Stimulated activated naive CD8-positive, alpha-beta T cell treated with anti-CD3 and anti-CD28 coated beads, Interleukin-15, Interleukin-2, amounts not matched to agents 100 ng/mL and 50 ng/mL, for 24 hours (primary cell): ENCODE results near the gene EEPD1.

Source experiments
- H3K27ac Mint-ChIP-seq: one replicate; pipeline ENCODE4 v1.8.0; 2021; ENCODE audit warnings: mild to moderate bottlenecking, mixed read lengths
- H3K27me3 Mint-ChIP-seq: one replicate; pipeline ENCODE4 v1.8.0; 2021; ENCODE audit warnings: mixed read lengths
- H3K36me3 Mint-ChIP-seq: one replicate; pipeline ENCODE4 v1.8.0; 2021; ENCODE audit warnings: low read depth, mixed read lengths
- H3K4me1 Mint-ChIP-seq: one replicate; pipeline ENCODE4 v1.8.0; 2021; ENCODE audit warnings: low read depth, mixed read lengths
- H3K4me3 Mint-ChIP-seq: one replicate; pipeline ENCODE4 v1.8.0; 2021; ENCODE audit warnings: mild to moderate bottlenecking, mixed read lengths
- H3K9me3 Mint-ChIP-seq: one replicate; pipeline ENCODE4 v1.8.0; 2021; ENCODE audit warnings: mixed read lengths

The EEPD1 gene

DNA sequence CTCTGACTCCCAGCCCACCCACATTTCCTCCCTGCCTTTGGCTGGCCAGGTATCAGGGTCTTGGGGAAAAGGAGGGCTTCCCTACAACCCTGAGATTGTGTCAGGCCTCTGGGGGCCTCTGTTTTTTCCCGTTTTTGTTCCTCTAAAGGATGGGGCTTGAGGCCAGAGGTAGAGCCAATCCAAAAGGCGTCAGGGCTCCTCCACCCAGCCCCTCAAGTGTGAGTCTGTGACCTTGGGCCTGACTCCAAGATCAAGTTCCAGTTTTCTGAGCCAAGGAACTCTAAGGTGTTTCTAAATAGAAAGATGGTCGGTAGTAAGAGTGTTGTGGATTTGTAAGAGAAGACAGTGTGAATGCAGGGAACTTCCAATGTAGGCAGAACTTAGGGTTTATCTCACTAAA, 6.6 kb downstream of the EEPD1 start:
- H3K9me3 Mint-ChIP-seq, result no peaks in the 10 kb centered on the region
- peaks cover 7% of the 10 kb centered on the region for H3K4me1 Mint-ChIP-seq
- H3K27ac Mint-ChIP-seq, result no peak overlapping the region
- H3K27me3 Mint-ChIP-seq, result no peaks in the 10 kb centered on the region
- H3K4me3 Mint-ChIP-seq, result no peak overlapping the region
- H3K36me3 Mint-ChIP-seq, result no peaks in the 10 kb centered on the region

DNA sequence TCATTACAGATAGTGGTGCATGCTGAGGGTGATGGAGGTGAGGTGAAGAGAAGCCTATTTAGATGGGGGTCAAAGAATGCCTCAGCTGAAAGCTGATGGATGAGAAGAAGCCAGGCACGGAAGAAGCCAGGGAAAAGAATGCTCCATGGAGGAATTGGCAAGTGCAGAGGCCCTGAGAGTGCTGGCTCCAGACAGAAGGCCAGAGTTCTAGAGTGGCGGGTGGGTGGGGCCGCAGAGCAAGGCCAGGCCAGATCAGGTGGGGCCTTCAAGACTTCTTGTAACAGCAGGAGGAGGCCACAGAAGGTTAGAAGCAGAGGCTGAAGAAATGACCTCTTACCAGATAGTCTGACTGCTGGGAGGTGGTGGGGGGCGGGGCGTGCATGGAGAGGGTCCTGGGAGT, 7.3 kb downstream of the EEPD1 start:
- Mint-ChIP-seq H3K4me3 (no peak overlapping the region), H3K27ac (no peak overlapping the region), H3K4me1 (peaks cover 7% of the 10 kb centered on the region), H3K36me3 (no peaks in the 10 kb centered on the region), H3K27me3 (no peaks in the 10 kb centered on the region), H3K9me3 (no peaks in the 10 kb centered on the region)

DNA sequence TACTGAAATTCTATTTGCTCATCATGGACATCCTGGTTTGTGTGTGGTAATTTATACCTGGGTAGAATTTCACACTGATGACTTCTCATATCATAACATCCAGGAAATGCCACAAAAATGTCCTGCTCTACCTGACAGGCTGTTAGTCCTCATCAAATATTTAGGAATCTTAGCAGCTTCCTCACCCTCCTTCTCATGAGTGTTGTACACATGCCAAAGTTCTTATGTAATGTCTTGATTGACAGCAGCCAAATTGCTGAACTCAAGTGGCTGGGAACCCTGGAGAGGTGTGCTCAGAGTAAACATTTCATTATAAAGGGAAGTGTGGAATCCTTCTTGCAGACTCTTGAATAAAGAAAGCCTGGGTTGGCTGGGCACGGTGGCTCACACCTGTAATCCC, 8.9 kb downstream of the EEPD1 start:
- Mint-ChIP-seq H3K9me3 (no peaks in the 10 kb centered on the region), H3K4me3 (no peak overlapping the region), H3K36me3 (no peaks in the 10 kb centered on the region), H3K27me3 (no peaks in the 10 kb centered on the region), H3K4me1 (no peaks in the 10 kb centered on the region), H3K27ac (no peak overlapping the region)

DNA sequence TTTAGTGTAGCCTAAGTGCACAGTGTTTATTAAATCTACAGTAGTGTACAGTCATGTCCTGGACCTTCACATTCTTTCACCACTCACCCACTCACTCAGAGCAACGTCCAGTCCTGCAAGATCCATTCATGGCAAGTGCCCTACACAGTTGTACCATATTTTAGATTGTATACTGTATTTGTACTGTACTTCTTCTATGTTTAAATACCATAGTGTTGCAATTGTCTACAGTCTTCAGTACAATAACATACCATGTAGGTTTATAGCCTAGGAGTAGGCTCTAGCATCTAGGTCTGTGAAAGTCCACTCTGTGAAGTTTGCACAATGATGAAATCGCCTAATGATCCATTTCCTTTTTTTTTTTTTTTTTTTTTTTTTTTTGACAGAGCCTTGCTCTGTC, 12.0 kb downstream of the EEPD1 start:
- Mint-ChIP-seq H3K27ac (no peak overlapping the region), H3K27me3 (no peaks in the 10 kb centered on the region), H3K36me3 (no peaks in the 10 kb centered on the region), H3K4me1 (no peaks in the 10 kb centered on the region), H3K9me3 (no peaks in the 10 kb centered on the region), H3K4me3 (no peak overlapping the region)

DNA sequence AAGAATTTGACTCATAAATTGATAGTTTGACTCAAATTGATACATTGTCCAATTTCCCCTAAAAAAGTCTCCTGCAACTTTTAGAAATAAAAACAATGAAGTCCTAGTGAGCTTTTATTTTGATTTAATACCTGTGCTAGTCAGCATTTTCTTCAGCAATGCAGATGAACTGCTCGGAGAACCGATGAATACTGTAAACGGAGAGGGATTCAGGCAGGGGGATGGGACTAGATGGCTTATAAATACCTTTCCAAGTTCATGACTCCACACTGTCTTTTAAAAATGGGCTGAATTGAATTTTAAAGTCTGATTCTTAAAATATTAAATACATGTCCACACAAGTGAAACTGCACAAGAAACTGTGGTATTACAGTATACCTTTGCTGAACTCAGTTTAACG, 12.7 kb downstream of the EEPD1 start:
- Mint-ChIP-seq H3K27me3 (no peaks in the 10 kb centered on the region), H3K9me3 (no peaks in the 10 kb centered on the region), H3K27ac (no peak overlapping the region), H3K4me3 (no peak overlapping the region), H3K4me1 (no peaks in the 10 kb centered on the region), H3K36me3 (no peaks in the 10 kb centered on the region)

DNA sequence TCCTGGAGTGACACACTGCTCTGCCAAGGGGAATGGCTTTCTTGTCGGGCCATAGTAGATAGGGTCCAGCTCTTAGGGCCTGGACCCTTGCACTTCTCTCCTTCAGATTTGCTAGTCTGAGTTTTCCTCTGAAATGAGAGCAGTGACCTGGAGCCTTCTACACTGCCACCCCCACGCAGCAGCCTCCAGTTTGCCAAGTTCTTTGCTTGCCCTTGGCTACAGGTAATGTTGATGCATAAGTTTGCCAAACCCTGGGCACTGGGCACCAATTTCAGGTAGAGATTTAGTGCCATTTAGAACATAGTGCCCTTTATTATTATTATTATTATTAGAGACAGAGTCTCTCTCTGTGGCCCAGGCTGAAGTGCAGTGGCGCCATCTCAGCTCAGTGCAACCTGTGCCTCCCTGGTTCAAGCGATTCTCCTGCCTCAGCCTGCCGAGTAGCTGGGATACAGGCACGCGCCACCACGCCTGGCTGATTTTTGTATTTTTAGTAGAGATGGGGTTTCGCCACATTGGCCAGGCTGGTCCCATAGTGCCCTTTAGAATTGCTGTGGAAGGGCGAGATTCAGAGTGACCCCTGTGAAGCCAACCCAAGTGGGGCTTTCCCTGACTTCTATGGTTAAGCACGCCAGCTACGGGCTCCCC, 14.5 kb downstream of the EEPD1 start:
- H3K27me3 Mint-ChIP-seq, result no peaks in the 10 kb centered on the region
- H3K36me3 Mint-ChIP-seq, result no peaks in the 10 kb centered on the region
- no peak overlapping the region for H3K27ac Mint-ChIP-seq
- no peak overlapping the region for H3K4me3 Mint-ChIP-seq
- peaks cover 10% of the 10 kb centered on the region for H3K4me1 Mint-ChIP-seq
- H3K9me3 Mint-ChIP-seq, result no peaks in the 10 kb centered on the region

DNA sequence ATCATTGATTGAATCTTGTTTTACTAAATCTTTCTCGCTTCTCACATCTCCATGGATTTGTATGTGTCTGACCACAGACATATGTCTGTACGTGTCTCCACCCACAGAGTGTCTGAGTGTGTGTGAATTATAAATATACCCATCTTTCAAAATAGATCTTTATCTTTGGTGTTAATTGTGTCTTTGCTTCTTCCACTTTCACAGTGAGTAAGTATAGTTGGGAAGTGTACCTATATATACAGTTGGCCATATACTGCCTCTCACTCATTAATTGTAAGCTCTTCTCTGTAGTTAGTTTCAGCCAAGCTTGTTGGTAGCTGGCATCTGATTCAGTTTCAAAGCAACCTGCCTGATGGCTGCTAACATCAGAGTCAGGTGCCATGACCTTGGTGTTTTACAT, 18.4 kb downstream of the EEPD1 start:
- Mint-ChIP-seq H3K4me1 (peaks cover 10% of the 10 kb centered on the region), H3K4me3 (no peak overlapping the region), H3K36me3 (no peaks in the 10 kb centered on the region), H3K27ac (no peak overlapping the region), H3K9me3 (no peaks in the 10 kb centered on the region), H3K27me3 (no peaks in the 10 kb centered on the region)

DNA sequence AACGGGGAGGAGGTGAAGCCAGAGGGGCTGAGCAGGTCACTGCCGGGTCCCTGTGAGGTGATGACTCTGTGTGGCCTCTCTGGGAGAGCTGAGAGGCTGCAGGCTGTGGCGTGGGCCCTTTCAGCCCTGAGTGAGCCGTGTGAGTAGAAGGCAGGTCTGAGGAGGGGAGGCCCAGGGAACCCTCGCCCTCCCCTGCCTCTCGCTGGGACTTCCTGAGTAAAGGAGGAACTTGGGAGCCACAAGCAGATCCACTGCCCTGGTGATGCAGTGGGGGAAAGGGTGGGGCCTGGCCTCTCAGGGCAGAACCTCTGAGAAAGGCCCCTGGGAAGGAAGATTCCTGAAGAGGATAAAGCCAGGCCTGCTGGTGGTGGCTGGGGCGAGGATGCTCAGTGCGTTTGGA, 22.8 kb downstream of the EEPD1 start:
- H3K4me3 Mint-ChIP-seq, result no peak overlapping the region
- H3K27me3 Mint-ChIP-seq, result no peaks in the 10 kb centered on the region
- H3K4me1 Mint-ChIP-seq, result peaks cover 10% of the 10 kb centered on the region
- H3K36me3 Mint-ChIP-seq, result no peaks in the 10 kb centered on the region
- no peaks in the 10 kb centered on the region for H3K9me3 Mint-ChIP-seq
- no peak overlapping the region for H3K27ac Mint-ChIP-seq

DNA sequence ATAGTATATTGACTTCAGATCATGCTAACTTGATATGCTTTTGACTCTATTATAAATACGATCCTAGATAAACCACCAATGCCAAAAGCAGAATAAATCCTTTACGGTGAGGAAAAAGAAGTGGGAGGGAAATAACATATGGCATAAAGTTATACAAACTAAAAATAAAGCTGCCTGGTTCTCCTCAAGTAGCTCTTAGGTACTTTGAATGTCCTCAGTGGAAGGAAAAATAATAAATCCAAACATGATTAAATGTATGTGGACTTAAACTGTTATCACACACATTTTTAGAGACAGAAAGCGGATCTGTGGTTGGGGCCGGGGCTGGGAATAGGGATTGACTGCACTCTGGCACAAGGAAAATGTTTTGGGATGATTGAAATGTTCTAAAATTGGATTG, 23.6 kb downstream of the EEPD1 start:
- peaks cover 4% of the 10 kb centered on the region for H3K4me1 Mint-ChIP-seq
- H3K4me3 Mint-ChIP-seq, result no peak overlapping the region
- H3K9me3 Mint-ChIP-seq, result no peaks in the 10 kb centered on the region
- H3K27me3 Mint-ChIP-seq, result no peaks in the 10 kb centered on the region
- no peak overlapping the region for H3K27ac Mint-ChIP-seq
- no peaks in the 10 kb centered on the region for H3K36me3 Mint-ChIP-seq

DNA sequence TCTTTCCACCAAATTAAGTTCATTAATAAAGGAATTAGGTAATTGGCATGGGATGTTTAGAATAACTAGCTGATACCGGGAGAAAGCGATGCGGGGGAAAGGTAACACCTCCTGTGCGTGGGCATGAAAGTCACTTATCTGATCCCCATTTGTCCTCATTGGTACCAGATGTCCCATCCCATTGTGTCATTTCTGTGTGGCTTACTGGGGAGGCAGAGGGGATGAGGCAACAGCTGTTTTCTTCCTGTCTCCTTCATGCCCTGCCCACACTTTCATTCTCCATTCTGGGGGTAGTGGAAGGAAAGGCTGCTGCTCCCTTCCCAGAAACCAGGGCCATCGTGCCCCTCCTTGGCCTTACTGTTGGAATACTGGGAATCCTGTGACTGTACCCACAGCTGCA, 27.1 kb downstream of the EEPD1 start:
- Mint-ChIP-seq H3K4me1 (no peaks in the 10 kb centered on the region), H3K27me3 (no peaks in the 10 kb centered on the region), H3K36me3 (no peaks in the 10 kb centered on the region), H3K9me3 (no peaks in the 10 kb centered on the region), H3K4me3 (no peak overlapping the region), H3K27ac (no peak overlapping the region)

DNA sequence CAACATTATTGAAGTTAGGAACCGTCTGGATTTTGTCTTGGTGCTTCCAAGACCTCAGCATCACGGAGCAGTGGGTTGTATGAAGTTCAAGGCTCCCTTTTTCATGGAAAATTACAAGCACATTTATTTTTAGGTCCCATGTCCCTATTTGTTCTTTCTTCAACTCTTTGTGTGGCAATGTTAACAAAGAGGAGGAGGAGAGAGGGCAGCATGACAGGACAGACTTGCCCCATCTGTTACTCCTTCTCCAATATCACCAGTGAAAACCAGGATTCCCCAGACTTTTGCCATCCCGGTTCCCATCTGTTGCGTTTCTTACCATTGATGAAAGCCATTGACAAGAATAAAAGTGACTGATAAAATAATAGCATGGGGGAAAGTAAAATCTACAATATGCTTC, 28.6 kb downstream of the EEPD1 start:
- Mint-ChIP-seq H3K27ac (no peak overlapping the region), H3K4me3 (no peak overlapping the region), H3K27me3 (no peaks in the 10 kb centered on the region), H3K36me3 (no peaks in the 10 kb centered on the region), H3K9me3 (no peaks in the 10 kb centered on the region), H3K4me1 (no peaks in the 10 kb centered on the region)

DNA sequence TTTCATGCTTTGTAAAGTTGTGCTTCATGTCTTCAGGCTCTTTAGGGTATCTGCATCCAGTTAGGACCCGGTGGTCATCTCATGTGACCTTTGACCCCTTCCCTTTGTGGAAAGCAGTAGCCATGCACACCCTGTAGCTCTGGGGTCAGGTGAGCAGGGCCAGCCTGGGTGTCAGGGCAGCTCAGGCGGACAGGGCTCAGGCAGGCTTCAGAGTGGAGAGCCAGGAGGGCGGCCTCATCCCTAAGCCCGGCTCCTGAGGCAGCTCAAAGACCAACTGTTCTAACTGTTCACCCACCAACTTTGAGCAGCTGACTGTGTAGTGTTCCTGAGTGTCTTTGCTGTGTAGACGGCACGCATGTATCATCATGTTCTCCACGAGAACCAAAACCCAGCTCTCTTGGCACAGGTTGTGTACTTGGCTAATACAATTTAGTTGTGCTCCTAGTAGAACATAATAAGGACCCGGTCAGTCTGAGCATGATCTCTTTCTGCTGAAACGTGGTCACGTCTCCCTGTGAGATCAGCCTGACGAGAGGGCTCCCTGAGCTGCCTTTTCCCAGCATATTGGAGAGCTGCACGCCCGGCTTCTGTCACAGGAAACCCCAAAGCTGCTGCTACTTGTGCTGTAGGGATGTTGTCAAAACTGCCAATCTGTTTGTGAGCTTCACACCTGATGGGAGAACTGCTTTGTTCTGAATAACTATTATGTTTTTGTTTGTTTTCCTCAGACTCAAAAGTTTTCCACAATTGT, 30.0 kb downstream of the EEPD1 start:
- Mint-ChIP-seq H3K9me3 (no peaks in the 10 kb centered on the region), H3K27me3 (no peaks in the 10 kb centered on the region), H3K4me1 (no peaks in the 10 kb centered on the region), H3K27ac (no peak overlapping the region), H3K4me3 (no peak overlapping the region), H3K36me3 (no peaks in the 10 kb centered on the region)

DNA sequence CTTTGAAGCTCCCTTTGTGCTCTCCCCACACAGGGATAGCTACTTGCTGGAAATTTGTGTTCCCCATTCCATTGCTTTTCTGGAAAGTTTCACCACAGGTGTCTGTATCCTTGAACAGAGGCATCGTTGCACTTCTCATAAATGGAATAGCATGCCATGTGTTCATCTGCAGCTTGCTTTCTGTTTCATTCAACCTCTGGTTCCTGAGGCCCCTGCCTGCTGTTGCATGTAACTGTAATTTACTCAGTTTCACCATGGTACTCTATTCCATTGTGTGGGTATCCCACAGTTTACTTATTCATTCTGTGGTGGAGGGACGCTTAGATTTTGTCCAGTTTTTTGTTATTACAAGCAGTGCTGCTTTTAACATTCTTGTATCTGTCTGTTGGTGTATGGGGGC, 32.0 kb downstream of the EEPD1 start:
- Mint-ChIP-seq H3K9me3 (no peaks in the 10 kb centered on the region), H3K27me3 (no peaks in the 10 kb centered on the region), H3K4me1 (no peaks in the 10 kb centered on the region)

DNA sequence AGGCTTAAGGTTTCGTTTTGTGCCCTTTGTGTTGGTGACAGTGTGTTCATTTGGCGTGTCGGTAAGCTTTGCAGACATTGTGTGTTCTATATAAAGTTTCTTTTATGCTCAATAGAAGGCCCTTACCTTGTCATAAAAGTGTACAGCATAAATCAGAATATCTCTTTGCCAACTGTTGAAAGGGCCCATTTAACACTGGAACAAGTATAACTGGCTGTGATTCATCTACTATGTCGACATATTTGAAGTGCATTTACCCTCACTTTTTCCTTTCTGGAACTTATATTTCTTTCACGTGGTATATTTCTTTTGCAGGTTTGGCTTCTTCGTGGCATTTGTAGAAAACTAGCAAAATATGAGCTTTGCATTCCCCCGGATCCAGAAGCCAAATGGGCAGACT, 32.7 kb downstream of the EEPD1 start:
- H3K4me3 Mint-ChIP-seq, result no peak overlapping the region
- H3K36me3 Mint-ChIP-seq, result no peaks in the 10 kb centered on the region
- H3K27ac Mint-ChIP-seq, result no peak overlapping the region
- no peaks in the 10 kb centered on the region for H3K9me3 Mint-ChIP-seq
- no peaks in the 10 kb centered on the region for H3K27me3 Mint-ChIP-seq
- H3K4me1 Mint-ChIP-seq, result no peaks in the 10 kb centered on the region

More for the DNA sequence above, 32.0 kb downstream of the EEPD1 start:
- no peak overlapping the region for H3K4me3 Mint-ChIP-seq
- no peaks in the 10 kb centered on the region for H3K36me3 Mint-ChIP-seq
- no peak overlapping the region for H3K27ac Mint-ChIP-seq

DNA sequence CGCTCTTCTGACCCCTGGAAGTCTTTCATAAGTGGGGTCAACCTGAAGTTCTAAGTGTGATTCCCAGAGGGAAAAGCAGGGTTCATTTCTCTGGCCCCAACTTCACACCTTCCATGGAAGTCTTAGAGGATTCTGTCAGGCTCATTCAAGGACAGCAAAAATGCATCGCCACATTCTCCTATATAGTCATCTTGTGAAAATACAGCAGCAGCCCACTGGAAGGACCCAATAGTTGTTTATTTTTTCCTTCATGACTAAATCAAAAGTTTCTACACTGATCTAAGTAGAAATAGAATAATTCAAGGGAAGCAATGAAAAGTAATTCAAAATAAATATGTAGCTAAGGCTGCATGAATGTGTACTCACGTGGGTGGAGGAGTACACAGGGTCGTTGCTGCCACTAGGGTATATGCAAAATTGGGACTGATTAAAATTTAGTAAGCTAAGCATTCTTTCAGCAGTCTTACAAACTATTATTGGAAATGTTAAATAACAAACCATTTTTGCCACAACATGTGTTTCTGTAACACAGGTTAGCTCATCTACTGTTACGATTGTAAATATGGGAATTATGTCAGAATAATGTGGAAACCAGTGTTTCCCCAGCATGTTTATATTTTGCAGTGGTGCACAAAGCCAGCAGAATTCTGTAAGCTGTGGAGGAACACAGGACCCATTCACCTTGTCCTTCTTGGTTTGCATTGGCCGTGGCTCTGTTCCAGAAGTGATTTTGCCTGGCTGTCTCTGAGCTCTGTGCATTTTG, 33.5 kb downstream of the EEPD1 start:
- Mint-ChIP-seq H3K36me3 (no peaks in the 10 kb centered on the region), H3K27ac (no peak overlapping the region), H3K9me3 (no peaks in the 10 kb centered on the region), H3K27me3 (no peaks in the 10 kb centered on the region), H3K4me3 (no peak overlapping the region), H3K4me1 (no peaks in the 10 kb centered on the region)
